Stimulated activated CD4-positive, alpha-beta T cell treated with anti-CD3 and anti-CD28 coated beads, Interleukin-15, amount 100 ng/mL, for 48 hours (primary cell): Measurements from ENCODE around the gene DHX34.
"Not testable (repeated sequence)": the region's sequence is repeated elsewhere in the genome, so short reads cannot be mapped to it uniquely, and the experiment has no call there.

ENCODE experiments used
- DNase-seq, 2 donors: peaks; one replicate each; pipeline ENCODE4 v3.0.0-alpha.2; 2020; ENCODE audit warnings: low read depth in 2 of 2

DHX34 gene, protein sequence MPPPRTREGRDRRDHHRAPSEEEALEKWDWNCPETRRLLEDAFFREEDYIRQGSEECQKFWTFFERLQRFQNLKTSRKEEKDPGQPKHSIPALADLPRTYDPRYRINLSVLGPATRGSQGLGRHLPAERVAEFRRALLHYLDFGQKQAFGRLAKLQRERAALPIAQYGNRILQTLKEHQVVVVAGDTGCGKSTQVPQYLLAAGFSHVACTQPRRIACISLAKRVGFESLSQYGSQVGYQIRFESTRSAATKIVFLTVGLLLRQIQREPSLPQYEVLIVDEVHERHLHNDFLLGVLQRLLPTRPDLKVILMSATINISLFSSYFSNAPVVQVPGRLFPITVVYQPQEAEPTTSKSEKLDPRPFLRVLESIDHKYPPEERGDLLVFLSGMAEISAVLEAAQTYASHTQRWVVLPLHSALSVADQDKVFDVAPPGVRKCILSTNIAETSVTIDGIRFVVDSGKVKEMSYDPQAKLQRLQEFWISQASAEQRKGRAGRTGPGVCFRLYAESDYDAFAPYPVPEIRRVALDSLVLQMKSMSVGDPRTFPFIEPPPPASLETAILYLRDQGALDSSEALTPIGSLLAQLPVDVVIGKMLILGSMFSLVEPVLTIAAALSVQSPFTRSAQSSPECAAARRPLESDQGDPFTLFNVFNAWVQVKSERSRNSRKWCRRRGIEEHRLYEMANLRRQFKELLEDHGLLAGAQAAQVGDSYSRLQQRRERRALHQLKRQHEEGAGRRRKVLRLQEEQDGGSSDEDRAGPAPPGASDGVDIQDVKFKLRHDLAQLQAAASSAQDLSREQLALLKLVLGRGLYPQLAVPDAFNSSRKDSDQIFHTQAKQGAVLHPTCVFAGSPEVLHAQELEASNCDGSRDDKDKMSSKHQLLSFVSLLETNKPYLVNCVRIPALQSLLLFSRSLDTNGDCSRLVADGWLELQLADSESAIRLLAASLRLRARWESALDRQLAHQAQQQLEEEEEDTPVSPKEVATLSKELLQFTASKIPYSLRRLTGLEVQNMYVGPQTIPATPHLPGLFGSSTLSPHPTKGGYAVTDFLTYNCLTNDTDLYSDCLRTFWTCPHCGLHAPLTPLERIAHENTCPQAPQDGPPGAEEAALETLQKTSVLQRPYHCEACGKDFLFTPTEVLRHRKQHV

GRCh38 chr19:47348819-47349795 is at the start of gene DHX34:
Gene DHX34, plus strand, starts transcription at chr19:47349315. Its CDS starts 3,716 bp downstream, at chr19:47353031.
- DNase-seq: peak; percentile 98 to 99

DNA sequence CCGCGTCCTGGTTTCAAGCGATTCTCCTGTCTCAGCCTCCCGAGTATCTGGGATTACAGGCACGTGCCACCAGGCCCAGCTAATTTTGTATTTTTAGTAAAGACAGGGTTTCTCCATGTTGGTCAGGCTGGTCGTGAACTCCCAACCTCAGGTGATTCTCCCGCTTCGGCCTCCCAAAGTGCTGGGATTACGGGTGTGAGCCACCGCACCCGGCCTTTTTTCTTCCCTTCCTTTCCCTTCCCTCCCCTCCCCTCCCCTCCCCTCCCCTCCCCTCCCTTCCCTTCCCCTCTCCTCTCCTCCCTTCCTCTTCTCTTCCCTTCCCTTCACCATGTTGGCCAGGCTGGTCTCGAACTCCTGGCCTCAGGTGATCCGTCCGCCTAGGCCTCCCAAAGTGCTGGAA is 48.2 kb upstream of the DHX34 start:
- DNase-seq: not testable (repeated sequence)

- DNase-seq: no peak
Measured at GRCh38 chr19:47302249-47302648, 46.9 kb upstream of the DHX34 start.

DNA sequence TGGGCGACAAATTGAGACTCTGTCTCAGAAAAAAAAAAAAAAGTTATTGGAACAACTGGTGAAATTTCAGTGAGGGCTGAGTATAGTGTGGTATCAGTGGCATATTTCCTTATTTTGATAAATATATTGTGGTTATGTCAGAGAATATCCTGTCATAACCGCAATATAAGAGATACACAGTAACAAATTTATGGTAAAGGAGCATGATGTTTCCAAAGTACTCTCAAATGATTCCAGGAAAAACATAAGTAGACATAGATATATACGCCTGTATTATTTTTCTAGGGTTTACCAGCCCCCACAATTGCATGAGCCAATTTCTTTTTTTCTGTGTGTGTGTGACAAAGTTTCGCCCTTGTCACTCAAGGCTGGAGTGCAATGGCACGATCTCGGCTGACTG is 45.1 kb upstream of the DHX34 start:
- DNase-seq: no peak

- DNase-seq: peak in 1 of 2 donors; percentile 18
Measured at GRCh38 chr19:47305309-47305751, 43.8 kb upstream of the DHX34 start.

DNA sequence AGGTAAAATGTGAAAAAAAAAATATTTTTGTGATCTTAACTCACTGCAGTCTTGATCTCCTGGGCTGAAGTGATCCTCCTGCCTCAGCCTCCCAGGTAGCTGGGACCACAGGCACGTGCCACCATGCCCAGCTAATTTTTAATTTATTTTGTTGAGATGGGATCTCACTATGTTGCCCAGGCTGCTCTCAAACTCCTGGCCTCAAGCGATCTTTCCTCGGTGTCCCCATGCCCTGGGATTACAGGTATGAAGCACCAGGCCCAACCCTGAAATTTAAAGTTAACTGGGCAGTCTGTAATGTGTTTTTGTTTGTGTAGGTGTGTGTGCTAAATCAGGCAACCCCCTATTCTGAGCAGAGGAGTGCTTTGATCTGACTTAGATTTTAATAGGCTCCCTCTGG is 42.8 kb upstream of the DHX34 start:
- no peak for DNase-seq

DNA sequence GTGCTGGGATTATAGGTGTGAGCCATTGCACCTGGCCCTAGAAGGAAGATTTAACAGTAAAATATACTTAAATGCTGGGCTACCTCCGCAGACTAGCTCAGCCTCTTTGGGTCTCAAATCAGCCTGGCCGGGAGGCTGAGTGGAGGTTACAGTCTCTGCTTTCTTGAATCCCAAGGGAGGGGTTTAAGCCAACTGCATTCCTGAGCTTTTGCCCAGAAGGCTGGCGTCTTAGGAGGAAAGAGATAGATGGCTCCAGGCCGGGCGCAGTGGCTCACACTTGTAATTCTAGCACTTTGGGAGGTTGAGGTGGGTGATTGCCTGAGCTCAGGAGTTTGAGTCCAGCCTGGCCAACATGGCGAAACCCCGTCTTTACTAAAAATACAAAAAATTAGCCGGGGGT is 40.1 kb upstream of the DHX34 start:
- no peak for DNase-seq

GRCh38 chr19:47309608-47310007 is 39.5 kb upstream of the DHX34 start, which contains the start of gene C5AR1:
Gene C5AR1, plus strand, starts transcription at chr19:47309861. Its CDS starts 35 bp downstream, at chr19:47309896.
- no peak for DNase-seq

GRCh38 chr19:47310323-47310722 is 38.8 kb upstream of the DHX34 start:
- DNase-seq: no peak

DNA sequence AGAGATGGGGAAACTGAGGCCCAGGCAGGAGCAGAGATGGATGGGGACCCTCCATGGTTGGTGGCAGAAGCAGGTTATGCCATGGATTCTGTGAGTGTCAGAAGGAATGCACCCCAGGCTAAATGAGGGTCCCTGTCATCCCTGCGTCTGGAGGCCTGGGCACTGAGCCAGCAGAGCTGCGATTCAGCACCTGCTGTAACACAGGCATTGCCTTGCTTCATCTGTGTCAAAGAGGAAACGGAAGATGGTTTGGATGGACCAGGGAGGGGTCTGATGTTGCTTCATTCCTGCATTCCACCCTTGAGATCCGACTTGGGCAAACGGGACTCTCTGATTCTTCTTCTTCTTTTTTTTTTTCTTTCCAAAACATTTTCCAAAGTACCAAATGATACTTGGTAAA is 38.3 kb upstream of the DHX34 start:
- DNase-seq: no peak

GRCh38 chr19:47312366-47313006 is 36.6 kb upstream of the DHX34 start:
- no peak for DNase-seq

GRCh38 chr19:47313754-47314295 is 35.3 kb upstream of the DHX34 start:
- no peak for DNase-seq

- peak; percentile 14 to 29 for DNase-seq
Measured at GRCh38 chr19:47315125-47315821, 33.8 kb upstream of the DHX34 start.

DNA sequence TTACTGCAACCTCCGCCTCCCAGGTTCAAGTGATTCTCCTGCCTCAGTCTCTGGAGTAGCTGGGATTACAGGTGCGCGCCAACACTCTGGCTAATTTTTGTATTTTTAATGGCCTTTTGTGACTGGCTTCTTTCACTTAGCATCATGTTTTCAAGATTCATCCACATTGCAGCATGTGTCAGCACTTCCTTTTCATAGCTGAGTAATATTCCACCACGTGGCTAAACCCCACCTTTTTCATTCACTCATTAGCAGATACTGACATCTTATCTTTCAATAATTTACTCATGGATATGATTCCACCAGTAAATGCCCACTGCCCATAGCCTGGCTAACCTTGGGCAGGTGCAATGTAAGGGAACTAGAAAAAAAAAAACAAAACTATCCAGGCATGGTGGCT is 32.6 kb upstream of the DHX34 start:
- no peak for DNase-seq

DNA sequence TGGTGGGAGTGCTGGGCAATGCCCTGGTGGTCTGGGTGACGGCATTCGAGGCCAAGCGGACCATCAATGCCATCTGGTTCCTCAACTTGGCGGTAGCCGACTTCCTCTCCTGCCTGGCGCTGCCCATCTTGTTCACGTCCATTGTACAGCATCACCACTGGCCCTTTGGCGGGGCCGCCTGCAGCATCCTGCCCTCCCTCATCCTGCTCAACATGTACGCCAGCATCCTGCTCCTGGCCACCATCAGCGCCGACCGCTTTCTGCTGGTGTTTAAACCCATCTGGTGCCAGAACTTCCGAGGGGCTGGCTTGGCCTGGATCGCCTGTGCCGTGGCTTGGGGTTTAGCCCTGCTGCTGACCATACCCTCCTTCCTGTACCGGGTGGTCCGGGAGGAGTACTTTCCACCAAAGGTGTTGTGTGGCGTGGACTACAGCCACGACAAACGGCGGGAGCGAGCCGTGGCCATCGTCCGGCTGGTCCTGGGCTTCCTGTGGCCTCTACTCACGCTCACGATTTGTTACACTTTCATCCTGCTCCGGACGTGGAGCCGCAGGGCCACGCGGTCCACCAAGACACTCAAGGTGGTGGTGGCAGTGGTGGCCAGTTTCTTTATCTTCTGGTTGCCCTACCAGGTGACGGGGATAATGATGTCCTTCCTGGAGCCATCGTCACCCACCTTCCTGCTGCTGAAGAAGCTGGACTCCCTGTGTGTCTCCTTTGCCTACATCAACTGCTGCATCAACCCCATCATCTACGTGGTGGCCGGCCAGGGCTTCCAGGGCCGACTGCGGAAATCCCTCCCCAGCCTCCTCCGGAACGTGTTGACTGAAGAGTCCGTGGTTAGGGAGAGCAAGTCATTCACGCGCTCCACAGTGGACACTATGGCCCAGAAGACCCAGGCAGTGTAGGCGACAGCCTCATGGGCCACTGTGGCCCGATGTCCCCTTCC is 28.9 kb upstream of the DHX34 start:
- DNase-seq: no peak

- no peak for DNase-seq
Measured at GRCh38 chr19:47321630-47322029, 27.5 kb upstream of the DHX34 start.

- DNase-seq: no peak
Measured at GRCh38 chr19:47322058-47322457, 27.1 kb upstream of the DHX34 start.

- DNase-seq: no peak
Measured at GRCh38 chr19:47323409-47323808, 25.7 kb upstream of the DHX34 start.
